HG03520 (cell line): ENCODE results near the gene PTH1R.

Experiments used
- ATAC-seq: cut with Tn5 transposase; IDR thresholded peaks from one replicate; pipeline ENCODE4 v1.9.1; 2021; ENCODE audit warnings: mild to moderate bottlenecking, moderate library complexity; ENCODE audit not compliant: unreplicated experiment

PTH1R gene

DNA sequence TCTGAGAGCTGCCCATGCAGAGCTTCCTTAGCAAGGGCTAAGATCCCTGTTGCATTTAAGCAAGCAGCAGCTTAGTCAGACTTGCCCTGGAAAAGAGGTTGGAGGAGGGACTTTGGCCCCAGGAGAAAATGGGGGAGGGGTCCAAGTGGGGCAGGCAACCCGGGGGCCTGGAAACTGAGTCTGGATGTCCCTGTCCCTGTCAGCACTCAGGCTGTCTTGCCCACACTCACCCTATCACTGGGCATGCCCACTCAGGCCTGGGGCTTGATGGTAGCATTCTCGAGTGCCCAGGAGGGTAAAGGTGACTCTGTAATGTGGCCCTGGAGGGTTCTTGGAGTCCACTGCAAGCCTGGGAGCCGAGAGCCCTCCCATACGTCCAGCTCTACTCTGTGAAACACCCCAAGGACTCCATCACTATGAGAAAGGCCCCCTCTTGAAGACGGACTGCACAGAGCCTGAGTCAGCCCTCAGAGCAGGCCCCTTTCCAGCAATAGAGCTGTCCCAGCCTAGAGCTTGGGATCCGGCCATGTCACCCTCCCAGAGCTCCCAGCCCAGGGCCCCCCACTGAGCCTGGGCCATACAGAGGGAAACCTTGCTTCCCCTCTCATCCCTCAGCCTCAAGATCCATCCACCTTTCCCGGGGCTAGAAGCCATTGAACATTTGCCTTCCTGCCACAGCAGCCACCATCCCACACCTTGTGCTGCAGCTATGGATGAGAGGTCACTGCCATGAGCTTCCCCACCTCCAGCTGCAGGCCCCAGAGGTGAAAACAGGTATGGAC lies 27.6 kb upstream of the PTH1R start:
- no peak for ATAC-seq

DNA sequence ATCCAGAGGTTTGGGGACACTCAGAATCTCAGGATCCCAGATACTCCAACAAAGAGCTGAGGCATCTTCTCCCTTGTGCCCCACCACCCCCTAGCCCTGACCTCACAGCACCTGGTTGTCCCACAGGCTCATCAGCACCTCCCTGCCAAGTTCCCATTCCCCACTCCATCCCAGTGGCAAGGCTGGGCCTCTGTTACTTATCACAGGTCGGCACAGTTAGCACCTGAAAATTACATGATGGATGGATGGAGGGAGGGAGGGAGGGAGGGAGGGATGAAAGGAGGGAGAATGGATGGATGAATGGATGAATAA lies 27.1 kb upstream of the PTH1R start:
- no peak for ATAC-seq

DNA sequence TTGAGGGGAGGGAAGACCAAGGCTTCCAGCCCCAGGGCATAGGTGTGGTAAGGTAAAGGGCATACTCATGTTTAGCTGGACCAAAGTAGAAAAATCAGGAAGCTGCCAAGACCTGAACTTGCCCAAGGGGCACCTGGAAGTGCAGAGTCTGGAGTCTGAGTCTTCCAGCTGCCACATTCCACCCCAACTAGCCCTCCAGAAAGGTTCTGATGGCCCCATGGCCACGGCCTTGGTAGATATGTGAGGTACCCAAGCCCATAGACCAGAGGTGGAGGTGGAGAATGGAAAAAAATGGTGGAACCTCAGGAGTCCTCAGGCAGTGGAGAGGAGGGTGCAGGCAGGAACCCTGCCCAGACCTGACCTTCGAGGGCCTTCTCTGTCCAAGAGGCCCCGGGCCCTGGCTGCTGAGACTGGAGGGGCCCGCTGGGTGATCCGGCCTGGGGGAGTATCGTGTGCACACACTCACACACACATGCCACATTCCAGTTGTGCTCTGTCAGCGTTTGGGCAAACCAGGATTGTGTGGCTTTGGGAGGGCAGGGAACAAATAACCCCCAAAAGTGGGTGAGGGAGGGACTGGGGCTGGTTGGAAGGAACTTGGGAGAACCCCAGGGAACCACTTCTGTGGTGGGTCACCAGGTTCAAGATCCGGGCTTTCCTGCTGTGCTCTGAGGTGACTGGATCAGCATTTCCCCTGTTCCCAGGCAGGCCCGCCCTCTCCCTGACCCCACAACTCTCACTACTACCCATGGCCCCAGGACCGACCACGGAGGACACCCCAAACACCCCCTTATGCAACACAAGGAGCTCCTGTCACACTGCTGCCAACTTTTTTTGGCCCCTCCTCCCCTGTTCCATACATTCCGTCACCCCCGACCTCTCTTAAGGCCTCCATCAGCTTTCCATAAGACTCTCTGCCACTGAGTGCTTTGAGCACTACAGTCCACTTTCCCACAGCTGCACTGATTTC lies 25.9 kb upstream of the PTH1R start:
- no peak for ATAC-seq

DNA sequence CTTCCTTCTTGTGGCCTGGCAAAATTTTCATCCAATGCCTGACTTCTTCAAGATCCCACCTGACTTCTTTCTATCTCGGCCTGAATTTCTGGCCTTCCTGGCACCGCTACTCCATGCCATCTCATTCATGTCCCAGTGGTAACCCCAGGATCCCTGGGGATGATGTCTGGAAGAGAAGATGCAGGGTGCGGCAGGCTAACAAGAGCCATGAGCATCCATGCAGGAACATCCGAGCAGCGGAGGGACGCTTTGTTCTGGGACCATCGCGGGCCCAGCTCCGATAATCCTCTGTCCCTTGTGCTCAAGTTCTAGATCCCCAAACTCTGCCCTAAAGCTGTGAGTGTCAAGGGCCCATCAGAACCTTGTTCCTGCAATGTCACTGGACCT lies 25.2 kb upstream of the PTH1R start:
- no peak for ATAC-seq

DNA sequence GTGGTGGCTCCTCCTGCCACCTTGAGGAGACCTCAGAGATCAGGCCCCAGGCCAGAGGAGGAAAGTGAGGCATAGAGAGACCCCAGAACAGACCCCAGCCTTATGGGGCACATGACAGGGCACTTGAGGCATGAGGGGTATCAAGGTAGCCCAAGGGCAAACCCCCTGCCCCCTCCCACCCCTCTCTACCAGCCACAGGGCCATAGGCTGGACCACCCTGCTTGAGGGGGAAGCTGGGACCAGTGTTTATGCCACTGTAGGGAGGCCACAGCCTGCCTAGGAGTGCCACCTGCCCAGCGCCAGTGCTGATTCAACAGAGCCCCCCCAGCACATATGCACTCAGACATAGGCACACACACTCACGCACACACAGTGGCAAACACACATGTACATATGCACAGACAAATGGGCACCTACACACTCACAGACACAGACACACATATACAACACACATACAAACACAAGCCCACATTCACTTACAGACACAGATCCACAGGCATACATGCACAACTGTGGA lies 24.6 kb upstream of the PTH1R start:
- no peak for ATAC-seq

DNA sequence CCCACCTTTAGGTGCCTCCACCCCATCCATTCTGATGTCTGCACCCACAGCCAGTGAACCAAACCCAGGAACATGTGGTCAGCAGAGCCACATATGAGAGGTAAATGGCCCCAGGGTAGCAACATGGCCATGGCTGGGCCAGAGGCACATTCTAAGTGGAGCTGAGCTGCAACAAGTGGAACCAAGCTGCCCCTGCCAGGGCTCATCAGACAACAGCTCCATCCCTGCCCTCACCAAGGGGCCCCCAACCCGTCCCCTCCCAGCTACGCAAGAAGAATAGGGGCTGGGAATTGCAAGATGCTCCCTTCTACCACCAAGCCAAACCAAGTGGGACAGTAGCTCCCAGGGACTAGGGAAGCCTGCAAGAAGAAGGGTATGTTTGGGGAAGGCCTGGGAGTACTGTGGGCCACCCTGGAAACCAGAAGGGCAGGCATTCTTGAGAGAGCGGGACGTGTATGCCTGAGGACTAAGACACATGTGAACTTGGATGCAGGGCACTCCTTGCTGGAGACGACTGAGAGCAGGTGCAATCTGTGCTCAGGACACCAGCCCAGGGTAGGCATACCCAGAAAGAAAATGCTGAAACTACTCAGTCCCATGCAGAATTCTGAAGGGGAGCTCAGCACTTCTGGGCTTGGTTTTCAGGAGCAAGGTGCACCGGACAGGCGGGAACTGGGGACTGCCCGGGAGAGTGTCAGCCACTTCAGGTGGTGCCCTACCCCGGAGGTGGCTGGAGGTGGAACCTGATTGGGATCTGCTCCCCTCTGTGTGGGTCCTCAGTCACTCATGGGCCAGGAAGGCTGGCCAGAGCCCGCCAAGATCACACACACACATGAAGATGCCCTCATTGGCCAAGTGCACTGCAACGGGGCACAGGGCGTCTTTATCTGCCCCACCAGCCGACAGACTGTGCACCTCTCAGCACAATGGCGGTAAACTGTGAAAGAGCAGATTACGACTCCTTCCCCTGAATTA lies 23.8 kb upstream of the PTH1R start:
- no peak for ATAC-seq

DNA sequence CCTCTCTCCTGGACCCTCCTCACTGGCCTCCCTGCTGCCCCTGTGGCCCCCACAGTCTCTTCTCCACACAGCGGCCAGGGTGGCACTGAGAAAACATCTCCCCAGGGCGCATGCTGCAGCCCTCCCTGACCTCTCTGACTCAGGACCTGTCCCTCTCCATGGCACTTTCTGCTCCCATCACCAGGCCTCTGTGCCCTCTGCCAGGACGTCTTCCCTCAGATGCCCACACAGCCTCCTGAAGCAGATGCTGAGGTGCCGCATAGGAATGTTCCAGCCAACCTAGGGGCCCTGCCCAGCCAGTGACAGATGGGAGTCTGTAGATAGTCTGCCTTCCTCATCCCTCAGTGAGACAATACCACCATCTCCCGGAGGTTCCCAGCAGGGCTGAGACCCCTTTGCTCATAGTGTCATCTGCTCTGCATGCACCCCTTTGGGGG lies 22.9 kb upstream of the PTH1R start:
- no peak for ATAC-seq

DNA sequence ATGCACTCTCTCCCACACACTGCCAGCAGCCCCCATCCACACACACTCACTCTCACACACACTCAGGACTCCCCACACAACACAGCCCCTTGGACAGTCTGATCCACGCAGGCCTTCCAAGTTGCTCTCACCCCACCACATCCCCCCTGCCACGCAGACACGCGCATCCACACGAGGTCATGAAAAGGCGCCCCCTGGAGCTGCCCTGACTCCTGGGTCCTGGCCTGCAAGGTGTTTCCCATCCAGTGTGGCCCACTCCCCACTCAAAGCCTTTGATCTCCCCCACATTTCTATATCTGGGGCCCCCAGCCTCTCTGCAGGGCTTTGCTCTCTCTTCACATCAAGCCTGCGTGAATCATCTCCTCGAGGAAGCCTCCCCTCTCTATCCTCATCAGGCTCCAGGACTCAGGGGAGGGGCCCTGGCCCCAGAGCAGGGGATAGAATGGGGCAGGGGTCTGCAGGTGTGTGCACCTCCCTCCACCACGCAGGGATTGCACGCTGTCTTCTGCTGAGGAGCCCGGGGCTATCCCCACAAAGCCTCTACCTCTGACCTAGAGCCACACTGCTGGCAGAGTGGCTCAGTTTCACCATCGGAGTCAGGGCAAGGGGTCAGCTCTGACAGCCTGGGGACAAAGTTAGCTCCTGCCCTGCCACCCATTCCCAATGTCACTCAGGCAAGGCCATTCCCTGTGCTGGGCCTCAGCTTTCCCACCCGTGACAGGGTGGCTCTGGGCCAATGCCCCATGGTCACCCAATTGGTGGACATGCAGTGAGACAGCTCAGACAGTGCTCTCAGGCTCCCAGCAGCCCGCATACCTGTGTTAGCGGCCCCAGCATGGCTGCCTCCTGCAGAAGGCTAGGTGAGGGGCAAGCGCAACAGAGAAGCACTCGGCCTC lies 20.7 kb upstream of the PTH1R start:
- ATAC-seq: no peak

DNA sequence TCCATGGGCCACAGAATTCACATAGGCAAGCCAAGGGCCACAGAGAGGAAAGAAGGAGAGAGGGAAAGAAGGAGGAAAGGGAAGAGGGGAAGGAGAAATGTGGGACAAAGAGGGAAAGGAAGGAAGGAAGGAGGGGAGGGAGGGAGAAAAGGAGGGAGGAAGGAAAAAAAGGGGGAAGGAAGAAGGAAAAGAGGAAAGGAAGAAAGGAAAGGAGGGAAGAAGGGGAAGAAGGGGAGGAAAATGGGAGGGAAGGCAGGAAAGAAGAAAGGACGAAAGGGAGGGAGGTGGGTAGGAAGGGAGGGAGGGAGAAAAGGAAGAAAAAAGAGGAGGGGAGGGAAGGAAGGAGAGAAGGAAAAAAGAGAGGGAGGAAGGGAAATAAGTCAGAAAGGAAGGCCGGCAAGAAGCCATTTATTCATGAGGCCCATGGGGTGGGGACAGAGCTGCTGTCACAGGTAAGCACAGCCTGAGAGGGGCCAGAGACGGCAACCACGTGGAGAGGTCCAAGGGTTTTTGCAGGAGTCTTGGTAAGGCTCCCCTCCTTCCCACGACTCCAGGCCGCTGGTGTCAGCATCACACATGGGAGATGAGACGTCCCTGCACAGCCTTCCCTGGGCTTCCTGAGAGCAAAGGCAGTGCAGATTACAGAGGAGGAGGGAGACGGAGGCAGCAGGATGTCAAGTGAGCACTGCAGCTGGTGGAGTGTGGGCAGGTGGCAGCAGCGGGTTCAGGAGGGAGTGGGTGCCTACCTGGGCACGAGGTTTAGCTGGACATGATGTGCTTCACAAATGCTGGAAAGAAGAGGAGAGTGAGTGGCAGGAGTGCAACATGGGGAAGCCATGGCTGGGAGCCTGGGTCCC lies 19.8 kb upstream of the PTH1R start:
- no peak for ATAC-seq

DNA sequence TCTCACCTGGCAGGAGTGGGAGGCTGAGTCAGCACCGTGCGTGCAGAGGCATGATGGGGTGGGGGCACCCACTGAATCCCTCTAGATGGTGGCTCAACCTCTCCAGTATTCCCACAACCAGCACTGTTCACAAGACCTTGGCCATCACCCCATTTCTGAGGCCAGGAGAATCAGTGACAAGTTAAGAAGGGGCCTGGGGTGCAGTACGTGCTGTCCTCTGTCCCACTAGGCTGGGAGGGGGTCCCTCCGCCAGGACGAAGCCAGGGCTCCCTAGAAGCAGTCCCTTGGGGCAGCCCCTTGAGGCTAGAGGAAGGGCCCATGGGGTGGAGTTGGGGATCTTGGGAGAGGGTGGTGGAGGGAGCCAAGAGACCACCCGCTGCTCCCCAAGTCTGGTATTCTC lies 19.1 kb upstream of the PTH1R start:
- ATAC-seq: no peak

DNA sequence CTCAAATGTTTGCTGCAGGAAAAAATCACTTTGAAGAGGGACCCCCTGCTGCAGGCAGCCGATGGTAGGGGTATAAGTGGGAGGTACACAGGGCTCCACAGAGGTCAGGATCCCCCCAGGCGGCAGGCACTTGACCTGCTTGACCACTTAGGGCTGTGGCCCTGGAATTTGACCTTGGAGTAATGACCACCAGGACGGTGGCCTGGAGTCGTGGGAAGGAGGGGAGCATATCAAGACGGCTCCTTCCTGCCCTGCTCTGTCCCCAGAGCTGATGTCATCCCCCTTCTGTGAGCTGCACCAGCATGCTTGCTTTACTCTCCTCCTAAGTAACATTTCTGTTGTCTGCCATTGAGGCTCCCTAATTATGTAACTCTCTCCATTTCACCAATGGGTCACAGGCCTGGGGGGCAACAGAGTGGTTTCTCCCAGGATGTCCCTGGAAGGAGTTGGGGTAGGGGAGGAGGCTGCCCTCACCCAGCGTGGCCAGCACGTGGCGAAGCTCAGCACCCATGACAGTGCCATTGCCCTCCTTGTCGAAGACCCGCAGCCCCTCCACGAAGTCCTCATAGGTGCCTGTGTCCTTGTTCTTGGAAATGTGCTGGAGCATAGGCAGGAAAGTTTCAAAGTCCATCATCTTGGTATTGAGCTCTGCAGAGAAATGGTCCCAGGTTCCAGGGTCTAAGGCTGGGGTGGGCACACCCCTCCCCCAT lies 18.4 kb upstream of the PTH1R start:
- ATAC-seq: no peak

DNA sequence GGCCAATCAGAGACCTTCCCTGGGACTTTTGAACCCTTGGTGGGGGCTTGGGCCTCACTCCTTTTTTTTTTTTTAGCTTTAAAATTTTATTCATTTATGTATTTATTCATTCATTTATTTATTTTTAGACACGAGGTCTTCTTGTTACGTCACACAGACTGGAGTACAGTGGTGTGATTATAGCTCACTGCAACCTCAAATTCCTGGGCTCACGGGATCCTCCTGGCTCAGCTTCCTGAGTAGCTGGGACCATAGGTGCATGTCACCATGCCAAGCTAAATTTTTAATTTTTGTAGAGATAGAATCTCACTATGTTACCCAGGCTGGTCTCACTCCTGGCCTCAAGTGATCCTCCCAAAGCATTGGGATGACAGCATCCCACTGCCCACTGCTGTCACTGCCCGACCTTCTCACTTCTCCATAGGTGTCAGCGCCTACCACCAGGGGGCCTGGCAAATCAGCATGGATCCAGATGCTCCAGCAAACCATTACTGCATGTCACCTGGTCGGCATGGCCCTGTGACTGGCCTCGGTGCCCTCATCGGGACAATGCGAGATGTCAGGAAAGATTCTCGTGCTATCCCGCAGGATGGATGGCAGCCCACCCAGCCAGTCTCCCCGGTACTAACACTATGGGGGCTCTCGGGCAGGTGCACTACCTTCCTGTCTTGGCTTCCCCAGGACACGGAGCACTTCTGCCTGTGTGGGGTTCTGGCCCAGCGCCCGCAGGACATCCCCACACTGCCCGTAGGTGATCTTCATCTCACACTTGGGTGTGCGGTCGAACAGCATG lies 17.3 kb upstream of the PTH1R start:
- ATAC-seq: no peak

DNA sequence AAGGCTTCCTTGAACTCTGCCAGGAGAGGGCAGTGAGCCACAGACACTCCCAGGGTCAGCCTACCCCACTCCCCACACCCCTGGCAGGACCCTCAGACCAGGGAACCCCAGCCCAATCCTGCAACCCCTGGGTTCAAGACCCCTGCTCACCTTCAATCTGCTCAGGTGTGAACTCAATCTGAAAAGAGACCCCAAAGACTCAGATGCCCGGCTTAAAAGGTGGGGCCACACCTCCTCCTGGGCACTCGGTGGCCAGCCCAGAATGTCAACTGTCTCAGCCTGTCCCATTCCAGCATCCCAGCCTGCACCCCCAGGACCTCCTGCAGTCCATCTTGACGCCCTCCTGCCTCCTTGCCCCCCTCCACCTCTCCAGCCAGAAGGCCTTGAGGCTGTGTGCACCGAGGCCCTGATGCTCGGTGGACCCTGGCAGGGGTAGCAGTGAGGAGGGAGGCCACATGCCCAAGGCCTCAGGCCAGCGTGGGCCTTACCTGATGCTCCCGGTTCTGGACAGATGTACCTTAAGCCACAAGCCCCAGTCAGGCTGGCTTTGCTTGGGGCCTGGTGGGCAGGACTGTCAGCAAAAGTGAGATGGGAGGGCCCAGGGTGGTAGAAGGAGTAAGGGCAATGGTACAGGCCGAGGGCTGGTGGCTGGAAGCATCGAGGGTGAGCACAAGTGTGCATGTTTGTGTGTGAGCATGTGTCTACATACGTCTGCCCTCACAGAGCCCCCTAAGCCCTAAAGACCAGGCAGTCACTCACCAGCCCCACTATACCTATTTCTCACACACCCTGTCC lies 16.5 kb upstream of the PTH1R start:
- ATAC-seq: no peak

DNA sequence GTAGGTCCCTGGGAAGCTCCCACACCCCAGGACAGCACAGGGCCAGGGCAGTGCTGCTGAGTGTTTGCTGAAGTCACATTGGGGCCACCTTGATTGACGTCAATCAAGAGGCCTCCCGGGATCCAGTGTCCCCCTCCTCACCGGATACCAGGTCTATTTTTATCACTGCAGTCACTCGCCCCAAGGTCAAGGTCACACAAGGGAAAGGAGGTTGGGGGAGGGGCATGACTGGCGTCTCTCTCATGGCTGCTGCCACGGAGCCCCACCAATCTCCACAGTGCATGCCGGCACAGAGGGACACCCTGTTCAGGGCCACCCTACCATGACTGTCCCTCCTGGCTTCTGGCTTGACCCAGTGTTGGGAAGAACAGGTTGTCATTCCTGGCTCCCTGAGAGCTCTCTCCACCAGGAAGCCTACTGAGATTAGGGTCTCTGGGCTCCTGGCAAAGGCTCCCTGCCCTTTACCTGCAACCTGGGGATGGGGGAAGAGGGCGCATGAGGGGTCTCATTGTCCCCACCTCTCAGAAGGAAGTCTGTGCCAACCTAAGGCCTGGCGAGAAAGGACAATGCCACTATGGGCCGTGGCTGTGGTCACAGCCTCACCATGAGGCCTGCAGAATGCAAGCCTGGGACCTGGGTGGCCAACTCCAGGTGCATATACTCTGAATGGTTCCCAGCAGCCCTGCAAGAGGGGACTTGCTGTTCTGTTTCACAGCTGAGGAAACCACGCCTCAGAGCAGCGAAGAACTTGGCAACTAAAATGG lies 15.7 kb upstream of the PTH1R start:
- no peak for ATAC-seq

DNA sequence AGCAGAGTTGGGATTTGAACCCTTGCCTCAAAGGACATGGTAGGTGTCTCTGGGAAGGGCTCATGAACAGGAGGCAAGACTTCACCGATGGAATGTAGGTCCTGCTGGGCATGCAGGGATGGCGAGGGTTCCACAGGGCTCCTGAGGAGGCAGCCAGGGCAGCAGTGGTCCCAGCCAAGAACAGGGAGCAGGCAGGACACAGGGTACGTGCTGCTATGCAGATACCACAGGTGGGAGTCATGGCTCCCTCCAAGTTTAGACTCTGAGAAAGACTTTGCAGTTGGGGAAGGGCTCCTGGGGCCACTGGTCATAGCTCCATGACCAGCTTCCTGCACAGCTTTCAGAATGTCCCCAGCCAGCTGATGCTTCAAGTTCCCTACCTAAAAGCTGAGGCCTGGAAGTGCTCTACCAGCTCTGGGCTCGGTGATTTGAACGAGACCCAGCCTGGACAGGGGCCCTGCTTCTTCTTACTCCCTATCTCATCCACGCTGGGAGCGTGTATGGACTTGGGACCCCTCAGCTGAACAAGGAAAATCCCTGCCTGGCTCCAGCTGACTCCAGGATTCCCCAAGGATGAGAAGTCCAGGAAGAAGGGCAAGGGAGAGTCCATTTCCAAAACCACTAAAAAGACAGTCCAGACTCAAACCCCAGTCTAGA lies 15.0 kb upstream of the PTH1R start:
- ATAC-seq: no peak
